Keratinocyte (primary cell): ENCODE measurements around the gene PHAF1. TPM values are rescaled to one million over a fixed set of nuclear protein-coding genes. Genes with fewer than 3 reads are reported as not detected.

Source experiments
- DNase-seq: peaks from one replicate; pipeline ENCODE4 v3.0.0-alpha.2; 2011; ENCODE audit warnings: low read depth, missing footprints, low spot score
- FAIRE-seq: peaks from 2 replicates; lab custom pipeline; 2011; peaks lifted over from hg19 to GRCh38; lab: Jason Lieb, UNC
- H2AFZ ChIP-seq: 2 replicates; pipeline ENCODE4 v1.6.0; 2012; ENCODE audit warnings: low read length, control low read depth, inconsistent platforms; ENCODE audit not compliant: control insufficient read depth
- H3K27ac ChIP-seq: 2 replicates; pipeline ENCODE4 v1.5.1; 2011; ENCODE audit warnings: low read length; ENCODE audit not compliant: control insufficient read depth, insufficient read depth
- H3K27me3 ChIP-seq: 3 replicates; pipeline ENCODE4 v1.6.0; 2011; ENCODE audit warnings: low read length; ENCODE audit not compliant: control insufficient read depth, insufficient read depth; ENCODE audit errors: extremely low read depth
- H3K36me3 ChIP-seq, 2 experiments: 2 replicates in 1 of 2; 3 replicates in 1 of 2; pipeline ENCODE4 v1.5.1; 2011; ENCODE audit warnings: low read length in 2 of 2, mild to moderate bottlenecking in 1 of 2; ENCODE audit not compliant: control insufficient read depth in 2 of 2, insufficient read depth in 2 of 2; ENCODE audit errors: extremely low read depth in 1 of 2
- H3K4me1 ChIP-seq: 3 replicates; pipeline ENCODE4 v1.5.1; 2011; ENCODE audit warnings: low read length; ENCODE audit not compliant: control insufficient read depth, insufficient read depth; ENCODE audit errors: extremely low read depth
- H3K4me2 ChIP-seq: 3 replicates; pipeline ENCODE4 v1.6.0; 2011; ENCODE audit warnings: low read depth, low read length; ENCODE audit not compliant: control insufficient read depth, insufficient read depth; ENCODE audit errors: extremely low read depth
- H3K4me3 ChIP-seq, 3 experiments: fragments of 200-600 bp in 1 of 3; sonication (generic) in 1 of 3; 2 replicates in 2 of 3; 3 replicates in 1 of 3; pipeline ENCODE4 v1.5.1; 2011 to 2016; ENCODE audit warnings: low read length in 3 of 3, mild to moderate bottlenecking in 3 of 3, control low read depth in 2 of 3, inconsistent platforms in 1 of 3, low read depth in 1 of 3, mixed read lengths in 1 of 3, mixed run types in 1 of 3, moderate library complexity in 1 of 3; ENCODE audit not compliant: control insufficient read depth in 2 of 3, insufficient read depth in 2 of 3; ENCODE audit errors: extremely low read depth in 1 of 3
- H3K79me2 ChIP-seq: 2 replicates; pipeline ENCODE4 v1.6.0; 2012; ENCODE audit warnings: low read length; ENCODE audit not compliant: control insufficient read depth, insufficient read depth
- H3K9ac ChIP-seq: 3 replicates; pipeline ENCODE4 v1.6.0; 2011; ENCODE audit warnings: low read length; ENCODE audit not compliant: control insufficient read depth, insufficient read depth; ENCODE audit errors: extremely low read depth
- H3K9me1 ChIP-seq: 3 replicates; pipeline ENCODE4 v1.6.0; 2011; ENCODE audit warnings: low read length; ENCODE audit not compliant: control insufficient read depth, insufficient read depth; ENCODE audit errors: extremely low read depth
- H3K9me3 ChIP-seq: 2 replicates; pipeline ENCODE4 v1.5.1; 2012; ENCODE audit warnings: low read depth, low read length; ENCODE audit not compliant: control insufficient read depth
- H4K20me1 ChIP-seq: 3 replicates; pipeline ENCODE4 v1.6.0; 2011; ENCODE audit warnings: low read length; ENCODE audit not compliant: control insufficient read depth, insufficient read depth; ENCODE audit errors: extremely low read depth
- EZH2 ChIP-seq: IDR thresholded peaks from one replicate; pipeline ENCODE4 v1.6.1; 2012; ENCODE audit warnings: inconsistent platforms, mild to moderate bottlenecking, low read length, moderate library complexity
- dilution Hi-C: fragments of 300-500 bp; cut with MboI; formaldehyde crosslinking; loops from one replicate; pipeline ENCODE4 v1.7.0; 2020; ENCODE audit warnings: low sequenced_read_pairs; ENCODE audit not compliant: extremely low pct_ligation_motif_present
- polyA plus RNA-seq, 5 experiments: library from polyadenylated mRNA; depleted of rRNA in 3 of 5; stranded (reverse) in 3 of 5; stranded (forward) in 1 of 5; unstranded in 1 of 5; fragments of >200 nt; gene quantifications; 1 replicate in 1 of 5; 2 replicates in 3 of 5; 3 replicates in 1 of 5; pipeline versions ENCODE4 v1.2.1 to v1.2.3, GENCODE V29; 2011 to 2012; ENCODE audit warnings: missing spikeins in 2 of 5, low read depth in 1 of 5, low replicate concordance in 1 of 5
- TF ChIP-seq, protein P1 (sequence below), 3 experiments: IDR thresholded peaks in 1 of 3; conservative IDR thresholded peaks in 1 of 3; optimal IDR thresholded peaks in 1 of 3; 2 replicates in 2 of 3; 3 replicates in 1 of 3; pipeline versions ENCODE3 to v1.5.1; 2011; ENCODE audit warnings: low read length in 3 of 3, mild to moderate bottlenecking in 3 of 3, moderate library complexity in 2 of 3, control low read depth in 1 of 3, inconsistent platforms in 1 of 3; ENCODE audit not compliant: insufficient read depth in 2 of 3; ENCODE audit errors: extremely low read depth in 1 of 3

PHAF1 gene
- polyA plus RNA-seq, 1 donor (not counting 4 experiments of a cell fraction or from before 2014, with no cell fraction given), result 26.7 TPM

GRCh38 chr16:67180166-67180565, 70.4 kb downstream of the PHAF1 start:
- Histone ChIP-seq H3K4me1 (peaks cover 45% of the 10 kb centered on the region), H3K4me2 (no peak overlapping the region)
- dilution Hi-C loops, result no loop called here

DNA sequence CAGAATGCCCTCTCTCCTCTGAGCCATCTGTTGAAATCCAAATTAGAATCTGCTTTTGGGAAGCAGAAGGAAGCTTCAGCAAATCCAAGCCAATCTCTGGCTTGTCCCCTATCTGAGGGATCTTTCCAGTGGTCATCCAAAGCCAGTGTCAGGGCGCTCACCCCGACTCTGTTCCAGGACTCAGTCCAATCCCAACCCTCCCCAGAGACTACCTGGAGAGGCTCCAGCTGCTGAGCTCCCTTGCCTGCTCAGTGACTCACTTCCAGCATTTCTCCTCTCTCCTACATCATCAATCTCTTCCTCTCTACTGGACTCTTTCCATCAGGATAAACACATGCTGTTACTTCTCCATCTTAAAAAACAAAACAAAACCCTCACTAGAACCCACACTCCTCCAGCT, 71.6 kb downstream of the PHAF1 start:
- peaks cover 7% of the 10 kb centered on the region for H3K79me2 ChIP-seq
- dilution Hi-C loops, result no loop called here
- H3K4me3 ChIP-seq, result no peak overlapping the region
- H3K9me1 ChIP-seq, result peaks cover 2% of the 10 kb centered on the region
- peaks cover 44% of the 10 kb centered on the region for H3K4me1 ChIP-seq
- H3K9me3 ChIP-seq, result no peaks in the 10 kb centered on the region
- H3K27me3 ChIP-seq, result no peaks in the 10 kb centered on the region
- peaks cover 0 to 3% of the 10 kb centered on the region in 2 experiments for H3K36me3 ChIP-seq
- H3K4me2 ChIP-seq, result peak overlapping the region; percentile 33
- H2AFZ ChIP-seq, result no peak overlapping the region
- no peak for TF ChIP-seq EZH2
- TF ChIP-seq, protein P1, sequence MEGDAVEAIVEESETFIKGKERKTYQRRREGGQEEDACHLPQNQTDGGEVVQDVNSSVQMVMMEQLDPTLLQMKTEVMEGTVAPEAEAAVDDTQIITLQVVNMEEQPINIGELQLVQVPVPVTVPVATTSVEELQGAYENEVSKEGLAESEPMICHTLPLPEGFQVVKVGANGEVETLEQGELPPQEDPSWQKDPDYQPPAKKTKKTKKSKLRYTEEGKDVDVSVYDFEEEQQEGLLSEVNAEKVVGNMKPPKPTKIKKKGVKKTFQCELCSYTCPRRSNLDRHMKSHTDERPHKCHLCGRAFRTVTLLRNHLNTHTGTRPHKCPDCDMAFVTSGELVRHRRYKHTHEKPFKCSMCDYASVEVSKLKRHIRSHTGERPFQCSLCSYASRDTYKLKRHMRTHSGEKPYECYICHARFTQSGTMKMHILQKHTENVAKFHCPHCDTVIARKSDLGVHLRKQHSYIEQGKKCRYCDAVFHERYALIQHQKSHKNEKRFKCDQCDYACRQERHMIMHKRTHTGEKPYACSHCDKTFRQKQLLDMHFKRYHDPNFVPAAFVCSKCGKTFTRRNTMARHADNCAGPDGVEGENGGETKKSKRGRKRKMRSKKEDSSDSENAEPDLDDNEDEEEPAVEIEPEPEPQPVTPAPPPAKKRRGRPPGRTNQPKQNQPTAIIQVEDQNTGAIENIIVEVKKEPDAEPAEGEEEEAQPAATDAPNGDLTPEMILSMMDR (optimal IDR thresholded peaks at IDR 0.05 in 1 of 3, IDR thresholded peaks at IDR 0.05 in 1 of 3, conservative IDR thresholded peaks at IDR 0.05 in 1 of 3; ENCODE audit: extremely low read depth in 1 of 3, insufficient read depth in 2 of 3, low read length in 3 of 3), result no peak
- no peak overlapping the region for H3K27ac ChIP-seq
- no peak overlapping the region for H3K9ac ChIP-seq
- FAIRE-seq (peak; percentile 90), DNase-seq (no peak)
- no peaks in the 10 kb centered on the region for H4K20me1 ChIP-seq

More at GRCh38 chr16:67180166-67180565, 70.4 kb downstream of the PHAF1 start:
- no peak overlapping the region for H2AFZ ChIP-seq
- H3K27ac ChIP-seq, result no peak overlapping the region
- TF ChIP-seq, protein P1 (optimal IDR thresholded peaks at IDR 0.05 in 1 of 3, IDR thresholded peaks at IDR 0.05 in 1 of 3, conservative IDR thresholded peaks at IDR 0.05 in 1 of 3; ENCODE audit: extremely low read depth in 1 of 3, insufficient read depth in 2 of 3, low read length in 3 of 3), result no peak
- TF ChIP-seq EZH2, result no peak
- FAIRE-seq (no peak), DNase-seq (no peak)
- peaks cover 7% of the 10 kb centered on the region for H3K79me2 ChIP-seq
- H3K36me3 ChIP-seq, result peaks cover 0 to 3% of the 10 kb centered on the region in 2 experiments
- no peak overlapping the region for H3K9ac ChIP-seq
- no peaks in the 10 kb centered on the region for H3K9me1 ChIP-seq
- no peaks in the 10 kb centered on the region for H3K9me3 ChIP-seq
- no peaks in the 10 kb centered on the region for H3K27me3 ChIP-seq
- H4K20me1 ChIP-seq, result no peaks in the 10 kb centered on the region
- no peak overlapping the region for H3K4me3 ChIP-seq
